IMR-90 (cell line): ENCODE results near the gene PARK7. TPM values are rescaled to one million over a fixed set of nuclear protein-coding genes. Genes with fewer than 3 reads are reported as not detected.
A peak's percentile ranks its signal among the peaks of the same experiment; 100 is the strongest.

ENCODE experiments used
- ATAC-seq: fragments of 200-7000 bp; cut with Tn5 transposase; 2 replicates; pipeline ENCODE4 v1.9.1; 2020; ENCODE audit warnings: low read depth, mild to moderate bottlenecking, moderate library complexity
- Bru-seq: library from RNA; stranded (reverse); fragments of 400-500 nt; gene quantifications from one replicate; lab custom pipeline; 2021; lab: Mats Ljungman, UMichigan
- BruChase-seq, 2 experiments: library from RNA; stranded (reverse); fragments of 400-500 nt; gene quantifications; one replicate each; lab custom pipeline; 2021; lab: Mats Ljungman, UMichigan
- BruUV-seq: library from RNA; stranded (reverse); fragments of 400-500 nt; replicated peaks from 2 replicates; lab custom pipeline; 2021; lab: Mats Ljungman, UMichigan
- CTCF ChIA-PET: fragments of 300-600 bp; formaldehyde crosslinking; extraction: SDS; loops from one replicate; lab custom pipeline; 2021; ENCODE audit warnings: antibody characterized with exemption; lab: Yijun Ruan, JAX
- POLR2A ChIA-PET: fragments of 300-600 bp; sonication (Branson Sonifier 250); formaldehyde crosslinking; loops from one replicate; lab custom pipeline; 2022; ENCODE audit warnings: antibody characterized with exemption; ENCODE audit not compliant: unreplicated experiment; lab: Charles Lee
- DNase-seq: peaks from one replicate; pipeline ENCODE4 v3.0.0; 2013
- H2AFZ ChIP-seq: replicated peaks from 2 replicates; pipeline ENCODE3; 2013; ENCODE audit warnings: low read length, mild to moderate bottlenecking; ENCODE audit not compliant: poor library complexity
- H2AK5ac ChIP-seq: 2 replicates; pipeline ENCODE4 v1.6.1; 2013; ENCODE audit warnings: low read depth, low read length, inconsistent platforms
- H2AK9ac ChIP-seq: replicated peaks from 2 replicates; pipeline ENCODE3; 2013; ENCODE audit warnings: mild to moderate bottlenecking, low read depth, low read length, moderate library complexity; ENCODE audit not compliant: poor library complexity
- H2BK120ac ChIP-seq: 2 replicates; pipeline ENCODE4 v1.6.1; 2013; ENCODE audit warnings: low read depth, low read length, inconsistent platforms
- H2BK15ac ChIP-seq: 3 replicates; pipeline ENCODE4 v1.6.1; 2013; ENCODE audit warnings: low read depth, low read length, inconsistent platforms
- H2BK20ac ChIP-seq: 2 replicates; pipeline ENCODE4 v1.6.1; 2013; ENCODE audit warnings: low read depth, mild to moderate bottlenecking, inconsistent platforms, low read length, moderate library complexity
- H2BK5ac ChIP-seq: 2 replicates; pipeline ENCODE4 v1.6.1; 2013; ENCODE audit warnings: mild to moderate bottlenecking, low read depth, low read length, inconsistent platforms; ENCODE audit not compliant: poor library complexity, severe bottlenecking
- H3K14ac ChIP-seq: replicated peaks from 2 replicates; pipeline ENCODE4 v1.6.1; 2013; ENCODE audit warnings: low read depth, low read length, inconsistent platforms
- H3K18ac ChIP-seq: 2 replicates; pipeline ENCODE4 v1.6.1; 2013; ENCODE audit warnings: low read depth, low read length, control low read depth
- H3K23ac ChIP-seq: 2 replicates; pipeline ENCODE4 v1.6.1; 2013; ENCODE audit warnings: low read depth, low read length, inconsistent platforms
- H3K27ac ChIP-seq: 2 replicates; pipeline ENCODE4 v1.5.1; 2013; ENCODE audit warnings: mild to moderate bottlenecking, control low read depth, low read length; ENCODE audit not compliant: insufficient read depth
- H3K27me3 ChIP-seq: 2 replicates; pipeline ENCODE4 v1.6.1; 2013; ENCODE audit warnings: low read length; ENCODE audit not compliant: control insufficient read depth, insufficient read depth
- H3K36me3 ChIP-seq: 2 replicates; pipeline ENCODE4 v1.6.1; 2013; ENCODE audit warnings: low read length, mixed read lengths; ENCODE audit not compliant: control insufficient read depth, insufficient read depth
- H3K4ac ChIP-seq: 2 replicates; pipeline ENCODE4 v1.6.1; 2013; ENCODE audit warnings: low read depth, low read length, inconsistent platforms
- H3K4me1 ChIP-seq: 2 replicates; pipeline ENCODE4 v1.6.1; 2013; ENCODE audit warnings: low read length, mixed read lengths; ENCODE audit not compliant: control insufficient read depth, insufficient read depth
- H3K4me2 ChIP-seq: 2 replicates; pipeline ENCODE4 v1.6.1; 2013; ENCODE audit warnings: low read depth, mild to moderate bottlenecking, control low read depth, low read length, moderate library complexity
- H3K4me3 ChIP-seq: 2 replicates; pipeline ENCODE4 v1.5.1; 2013; ENCODE audit warnings: low read depth, mild to moderate bottlenecking, control low read depth, low read length, moderate library complexity; ENCODE audit not compliant: insufficient read depth
- H3K56ac ChIP-seq: 2 replicates; pipeline ENCODE4 v1.6.1; 2013; ENCODE audit warnings: low read length, inconsistent platforms; ENCODE audit not compliant: insufficient read depth; ENCODE audit errors: extremely low read depth
- H3K79me1 ChIP-seq, 2 experiments: 2 replicates each; pipeline ENCODE4 v1.6.1; 2013; ENCODE audit warnings: low read length in 2 of 2, inconsistent platforms in 1 of 2, low read depth in 1 of 2
- H3K9ac ChIP-seq: 2 replicates; pipeline ENCODE4 v1.6.1; 2013; ENCODE audit warnings: low read depth, low read length, control low read depth
- H3K9me1 ChIP-seq: 2 replicates; pipeline ENCODE4 v1.6.1; 2013; ENCODE audit warnings: low read length, inconsistent platforms; ENCODE audit not compliant: insufficient read depth
- H3K9me3 ChIP-seq: 2 replicates; pipeline ENCODE4 v1.6.1; 2013; ENCODE audit warnings: low read length; ENCODE audit not compliant: control insufficient read depth, insufficient read depth
- H4K20me1 ChIP-seq: 2 replicates; pipeline ENCODE4 v1.6.1; 2013; ENCODE audit warnings: low read length, inconsistent platforms; ENCODE audit not compliant: insufficient read depth
- H4K5ac ChIP-seq: 2 replicates; pipeline ENCODE4 v1.6.1; 2013; ENCODE audit warnings: mild to moderate bottlenecking, low read depth, low read length, control low read depth
- H4K8ac ChIP-seq, 2 experiments: 2 replicates each; pipeline ENCODE4 v1.6.1; 2013; ENCODE audit warnings: low read depth in 2 of 2, low read length in 2 of 2, control low read depth in 1 of 2, inconsistent platforms in 1 of 2
- H4K91ac ChIP-seq: 2 replicates; pipeline ENCODE4 v1.6.1; 2013; ENCODE audit warnings: low read depth, low read length, inconsistent platforms; ENCODE audit not compliant: insufficient read depth
- BHLHE40 ChIP-seq: fragments of 150-350 bp; IDR thresholded peaks from 2 replicates; pipeline ENCODE4 v1.6.1; 2016; ENCODE audit warnings: mild to moderate bottlenecking, low read depth, low read length
- CHD1 ChIP-seq: IDR thresholded peaks from 2 replicates; pipeline ENCODE4 v1.6.1; 2012; ENCODE audit warnings: low read depth, low read length, improper control_type of control experiment
- CTCF ChIP-seq: conservative IDR thresholded peaks from 2 replicates; pipeline ENCODE4 v1.5.1; 2012; ENCODE audit warnings: mild to moderate bottlenecking, low read depth, low read length, improper control_type of control experiment
- FOS ChIP-seq: fragments of 150-350 bp; IDR thresholded peaks from 2 replicates; pipeline ENCODE4 v1.6.1; 2016; ENCODE audit warnings: low read depth, low read length
- MAFK ChIP-seq: IDR thresholded peaks from 2 replicates; pipeline ENCODE4 v1.6.1; 2012; ENCODE audit warnings: low read depth, low read length, improper control_type of control experiment
- MXI1 ChIP-seq: IDR thresholded peaks from 2 replicates; pipeline ENCODE4 v1.6.1; 2012; ENCODE audit warnings: low read depth, mild to moderate bottlenecking, low read length, moderate library complexity, borderline replicate concordance
- NFE2L2 ChIP-seq: fragments of 150-350 bp; IDR thresholded peaks from 2 replicates; pipeline ENCODE4 v1.6.1; 2016; ENCODE audit warnings: low read depth, mild to moderate bottlenecking, low read length
- POLR2A ChIP-seq: IDR thresholded peaks from 2 replicates; pipeline ENCODE4 v1.6.1; 2012; ENCODE audit warnings: mild to moderate bottlenecking, low read depth, low read length
- RAD21 ChIP-seq: IDR thresholded peaks from 2 replicates; pipeline ENCODE4 v1.6.1; 2012; ENCODE audit warnings: low read length, improper control_type of control experiment
- RCOR1 ChIP-seq: IDR thresholded peaks from 2 replicates; pipeline ENCODE4 v1.6.1; 2012; ENCODE audit warnings: mild to moderate bottlenecking, low read length, improper control_type of control experiment; ENCODE audit not compliant: insufficient replicate concordance
- SMC3 ChIP-seq: fragments of 150-350 bp; IDR thresholded peaks from 2 replicates; pipeline ENCODE4 v1.6.1; 2016; ENCODE audit warnings: low read depth, mild to moderate bottlenecking, antibody characterized with exemption, low read length, moderate library complexity
- USF2 ChIP-seq: fragments of 150-350 bp; IDR thresholded peaks from 2 replicates; pipeline ENCODE4 v1.6.1; 2017; ENCODE audit warnings: mild to moderate bottlenecking, antibody characterized with exemption, low read length, low read depth
- WGBS, 2 experiments: methylation state at CpG; one replicate each; pipeline versions ENCODE4 v1.1.5 to v1.1.7; 2013; ENCODE audit warnings: missing lambda C conversion rate in 2 of 2; ENCODE audit not compliant: insufficient read length in 1 of 2; ENCODE audit errors: extremely low coverage in 2 of 2; 5-methylcytosine and 5-hydroxymethylcytosine counted together
- dilution Hi-C: fragments of 300-500 bp; cut with HindIII; formaldehyde crosslinking; loops from one replicate; pipeline ENCODE4 v1.14.3; 2018; ENCODE audit warnings: low sequenced_read_pairs; ENCODE audit not compliant: unreplicated experiment
- in situ Hi-C: fragments of 300-500 bp; cut with MboI; formaldehyde crosslinking; loops from 3 replicates; pipeline ENCODE4 v1.14.3; 2019; ENCODE audit warnings: low sequenced_read_pairs, inconsistent platforms, mixed read lengths
- intact Hi-C: fragments of 100-400 bp; cut with micrococcal nuclease; formaldehyde crosslinking; loops from 2 replicates; pipeline ENCODE4 v1.10.0; 2022
- long read RNA-seq: library from polyadenylated mRNA; unstranded; transcript quantifications from one replicate; pipeline ENCODE4 v2.0.0, GENCODE V29; 2021; ENCODE audit not compliant: unreplicated experiment
- polyA plus RNA-seq, 3 experiments: library from polyadenylated mRNA; depleted of rRNA; stranded (reverse); fragments of >200 nt; gene quantifications; 2 replicates each; pipeline ENCODE4 v1.2.3, GENCODE V29; 2012; ENCODE audit warnings: low replicate concordance in 1 of 3
- total RNA-seq: library from RNA; depleted of rRNA; stranded (reverse); fragments of >200 nt; gene quantifications from 2 replicates; pipeline ENCODE4 v1.2.3, GENCODE V29; 2012; rRNA removed

The PARK7 gene
- total RNA-seq = 207 and 384 TPM in 2 replicates
- polyA plus RNA-seq (2012; rRNA removed) = 348 and 357 TPM in 2 replicates
- 108 and 179 TPM in 2 replicates for polyA plus RNA-seq (2012; cell fraction: cytosol; rRNA removed)
- polyA plus RNA-seq (2012; cell fraction: nucleus; rRNA removed; ENCODE audit: low replicate concordance) = 19.8 and 112 TPM in 2 replicates
- percentile 84 among the genes with signal in this experiment for Bru-seq, nascent RNA
- percentile 77 among the genes with signal in this experiment for BruChase-seq, experiment 1, labeled RNA remaining after a 6-hour chase
- BruChase-seq, experiment 2, labeled RNA remaining after a 2-hour chase = percentile 66 among the genes with signal in this experiment
- long read RNA-seq, transcript PARK7-209 (7 exons, 1,088 nt) = major isoform, 144 of 269 reads
- long read RNA-seq, transcript PARK7-201 (7 exons, 949 nt) = minor isoform, 68 of 269 reads
- long read RNA-seq, partial matches to known transcripts = 49 of 269 reads
- long read RNA-seq, other reads (novel, unspliced or antisense) = 7 of 269 reads

- H3K4ac ChIP-seq = peak within 1 kb of the TSS; percentile 85
- peak within 1 kb of the TSS; percentile 78 to 92 for H4K8ac ChIP-seq
- H3K14ac ChIP-seq = peak within 1 kb of the TSS; percentile 89
- POLR2A ChIA-PET = no interaction called here
- peaks cover 25 to 47% of the 10 kb centered on the region in 2 experiments for H3K79me1 ChIP-seq
- H3K4me2 ChIP-seq = peak within 1 kb of the TSS; percentile 80
- 1% methylated on average over 44 of the region's 81 CpGs; no CpG with 5 or more reads in 1 of the 2 experiments for WGBS, 2 experiments
- peak within 1 kb of the TSS; percentile 99 for H3K56ac ChIP-seq
- no peak within 1 kb of the TSS for H2BK20ac ChIP-seq
- no peaks in the 10 kb centered on the region for H3K4me1 ChIP-seq
- in situ Hi-C loops (no loop called here), dilution Hi-C loops (no loop called here), intact Hi-C loops (loop anchor here (2.0 kb wide), 1 partner anchor 295 kb away; no protein-coding TSS in a partner anchor)
- peak within 1 kb of the TSS; percentile 93 for H2BK5ac ChIP-seq
- H3K9me3 ChIP-seq = no peaks in the 10 kb centered on the region
- peak; percentile 99 for ATAC-seq
- peaks cover 22% of the 10 kb centered on the region for H3K36me3 ChIP-seq
- peak within 1 kb of the TSS; percentile 89 for H4K91ac ChIP-seq
- H3K23ac ChIP-seq = peak within 1 kb of the TSS; percentile 88
- peak within 1 kb of the TSS; percentile 66 for H2AK9ac ChIP-seq
- H3K27me3 ChIP-seq = no peaks in the 10 kb centered on the region
- CTCF ChIA-PET = interaction anchor here (1.5 kb wide), 1 partner anchor 14 kb away, joined by 5 read pairs; no protein-coding TSS in a partner anchor
- H3K27ac ChIP-seq = peak within 1 kb of the TSS; percentile 82
- peak within 1 kb of the TSS; percentile 87; the same call in 1 of the 2 replicates for H2AK5ac ChIP-seq
- peak within 1 kb of the TSS; percentile 79 for H3K4me3 ChIP-seq
- H4K20me1 ChIP-seq = peaks cover 8% of the 10 kb centered on the region
- H3K18ac ChIP-seq = peak within 1 kb of the TSS; percentile 70
- no peaks in the 10 kb centered on the region; the same call in 1 of the 2 replicates for H3K9me1 ChIP-seq
- H3K9ac ChIP-seq = peak within 1 kb of the TSS; percentile 97
- DNase-seq = peak; percentile 99
- H2BK120ac ChIP-seq = peak within 1 kb of the TSS; percentile 39
- no TSS peak for BruUV-seq
- H2BK15ac ChIP-seq = peak within 1 kb of the TSS; percentile 15; the same call in 1 of the 3 replicates
- peak within 1 kb of the TSS; percentile 76; the same call in 1 of the 2 replicates for H4K5ac ChIP-seq
- peak within 1 kb of the TSS; percentile 98 for H2AFZ ChIP-seq
- TF ChIP-seq CHD1 (peak; percentile 100; the same call in 1 of the 2 replicates), RCOR1 (no peak), NFE2L2 (0 out of 2 replicates have a peak, but pooled peaks have one; percentile 7), SMC3 (peak; percentile 32; the same call in 1 of the 2 replicates), MXI1 (peak; percentile 72; the same call in 1 of the 2 replicates), CTCF (peak; percentile 67), MAFK (no peak), USF2 (peak; percentile 33; the same call in 1 of the 2 replicates), BHLHE40 (peak; percentile 100), RAD21 (peak; percentile 55), POLR2A (peak; percentile 98), FOS (no peak)
Measured at GRCh38 chr1:7961216-7962013, at the start of gene PARK7. Gene PARK7, plus strand, starts transcription at chr1:7961711. Its CDS starts 1,075 bp downstream, at chr1:7962786.
